Parathyroid adenoma (tissue), 2 donors: ENCODE data around the gene PRSS27.
"Not testable (repeated sequence)": the region's sequence is repeated elsewhere in the genome, so short reads cannot be mapped to it uniquely, and the experiment has no call there.

Source experiments
- H2AFZ ChIP-seq: fragments of 300-600 bp; sonication (generic); one replicate; pipeline ENCODE4 v1.7.0; 2017; ENCODE audit warnings: antibody characterized with exemption, mild to moderate bottlenecking
- H3K27ac ChIP-seq: fragments of 300-600 bp; sonication (generic); one replicate; pipeline ENCODE4 v1.7.0; 2017
- H3K27me3 ChIP-seq: fragments of 300-600 bp; sonication (generic); one replicate; pipeline ENCODE4 v1.7.0; 2017; ENCODE audit warnings: low read length; ENCODE audit not compliant: control insufficient read depth, insufficient read depth
- H3K36me3 ChIP-seq: fragments of 300-600 bp; sonication (generic); one replicate; pipeline ENCODE4 v1.7.0; 2017; ENCODE audit warnings: low read length; ENCODE audit not compliant: control insufficient read depth, insufficient read depth
- H3K4me1 ChIP-seq: fragments of 300-600 bp; sonication (generic); one replicate; pipeline ENCODE4 v1.7.0; 2017; ENCODE audit warnings: control low read depth
- H3K4me2 ChIP-seq: fragments of 300-600 bp; sonication (generic); one replicate; pipeline ENCODE4 v1.7.0; 2017; ENCODE audit warnings: low read length
- H3K4me3 ChIP-seq: fragments of 300-600 bp; sonication (generic); one replicate; pipeline ENCODE4 v1.7.0; 2017; ENCODE audit warnings: low read depth, low read length
- H3K79me2 ChIP-seq: fragments of 300-600 bp; sonication (generic); one replicate; pipeline ENCODE4 v1.7.0; 2017; ENCODE audit warnings: control low read depth
- H3K9ac ChIP-seq: fragments of 300-600 bp; sonication (generic); one replicate; pipeline ENCODE4 v1.7.0; 2017; ENCODE audit warnings: mild to moderate bottlenecking
- H3K9me3 ChIP-seq: fragments of 300-600 bp; sonication (generic); one replicate; pipeline ENCODE4 v1.7.0; 2017; ENCODE audit warnings: low read length; ENCODE audit not compliant: control insufficient read depth
- CTCF ChIP-seq: fragments of 300-600 bp; sonication (generic); IDR thresholded peaks from one replicate; pipeline ENCODE4 v1.7.0; 2017; ENCODE audit warnings: antibody characterized with exemption, mild to moderate bottlenecking
- donor health status: primary hyperparathyroidism.

PRSS27 gene

GRCh38 chr16:2724816-2725348, 4.9 kb upstream of the PRSS27 start:
- no peak for TF ChIP-seq CTCF
- Histone ChIP-seq H3K4me3 (no peak overlapping the region), H3K27ac (no peak overlapping the region), H2AFZ (no peak overlapping the region), H3K4me2 (no peak overlapping the region), H3K9me3 (no peaks in the 10 kb centered on the region), H3K9ac (no peak overlapping the region), H3K79me2 (no peaks in the 10 kb centered on the region), H3K27me3 (no peaks in the 10 kb centered on the region), H3K4me1 (peaks cover 3% of the 10 kb centered on the region), H3K36me3 (no peaks in the 10 kb centered on the region)

- no peak overlapping the region for H3K27ac ChIP-seq
- no peaks in the 10 kb centered on the region for H3K36me3 ChIP-seq
- H3K9me3 ChIP-seq = no peaks in the 10 kb centered on the region
- peaks cover 8% of the 10 kb centered on the region for H3K4me1 ChIP-seq
- H2AFZ ChIP-seq = no peak overlapping the region
- no peak overlapping the region for H3K4me3 ChIP-seq
- H3K9ac ChIP-seq = no peak overlapping the region
- no peak overlapping the region for H3K4me2 ChIP-seq
- H3K79me2 ChIP-seq = no peaks in the 10 kb centered on the region
- no peaks in the 10 kb centered on the region for H3K27me3 ChIP-seq
- TF ChIP-seq CTCF = no peak
These were observed 4.2 kb upstream of the PRSS27 start for GRCh38 chr16:2724088-2724676.

GRCh38 chr16:2721634-2722173, 1.7 kb upstream of the PRSS27 start:
- not testable (repeated sequence) for H3K9ac ChIP-seq, H3K36me3 ChIP-seq, H3K9me3 ChIP-seq, H3K27me3 ChIP-seq, H3K4me1 ChIP-seq, H3K79me2 ChIP-seq
- H3K27ac ChIP-seq = peak overlapping the region; percentile 26
- H3K4me2 ChIP-seq = peak overlapping the region; percentile 57
- H3K4me3 ChIP-seq = peak overlapping the region; percentile 35
- H2AFZ ChIP-seq = peak overlapping the region; percentile 78

- peak; percentile 35 for TF ChIP-seq CTCF
- peak overlapping the region; percentile 87 for H3K27ac ChIP-seq
- no peaks in the 10 kb centered on the region for H3K79me2 ChIP-seq
- no peaks in the 10 kb centered on the region for H3K27me3 ChIP-seq
- peak overlapping the region; percentile 98 for H2AFZ ChIP-seq
- H3K4me3 ChIP-seq = peak overlapping the region; percentile 51
- no peaks in the 10 kb centered on the region for H3K36me3 ChIP-seq
- H3K4me2 ChIP-seq = peak overlapping the region; percentile 57
- peak overlapping the region; percentile 49 for H3K9ac ChIP-seq
- no peaks in the 10 kb centered on the region for H3K9me3 ChIP-seq
- H3K4me1 ChIP-seq = peaks cover 8% of the 10 kb centered on the region
These were observed 952 bp upstream of the PRSS27 start for GRCh38 chr16:2720719-2721633.
